Activated T-cell treated with anti-CD3 and anti-CD28 coated beads, Interleukin-2, amount 50 U/mL, for 4 hours (primary cell): ENCODE results near the gene MISP3. TPM values are rescaled to one million over a fixed set of nuclear protein-coding genes. Genes with fewer than 3 reads are reported as not detected.
A peak's percentile ranks its signal among the peaks of the same experiment; 100 is the strongest.

Experiments used
- ATAC-seq, 2 donors: fragments of 200-7000 bp; cut with Tn5 transposase; one replicate each; pipeline ENCODE4 v1.10.0; 2021
- DNase-seq: peaks from one replicate; pipeline ENCODE4 v3.0.0-alpha.2; 2020
- H3K27me3 Mint-ChIP-seq: one replicate; pipeline ENCODE4 v1.8.0; 2021; ENCODE audit warnings: low read depth, mixed read lengths
- H3K36me3 Mint-ChIP-seq: one replicate; pipeline ENCODE4 v1.8.0; 2022; ENCODE audit warnings: mixed read lengths; ENCODE audit not compliant: insufficient read depth
- H3K4me1 Mint-ChIP-seq: one replicate; pipeline ENCODE4 v1.8.0; 2021; ENCODE audit warnings: low read depth, mixed read lengths
- H3K4me3 Mint-ChIP-seq: one replicate; pipeline ENCODE4 v1.8.0; 2021; ENCODE audit warnings: mild to moderate bottlenecking, moderate library complexity, mixed read lengths
- H3K9me3 Mint-ChIP-seq: one replicate; pipeline ENCODE4 v1.8.0; 2021; ENCODE audit warnings: mixed read lengths
- total RNA-seq, 3 donors: library from RNA; stranded (reverse); gene quantifications; one replicate each; pipeline ENCODE4 v1.2.1, GENCODE V29; 2021

The MISP3 gene
- total RNA-seq, 3 donors from 2014 or later = 0.24 to 0.48 (median 0.43) TPM

- H3K4me1 Mint-ChIP-seq = peaks cover 40% of the 10 kb centered on the region
Observed at GRCh38 chr19:14113762-14114414, 41.3 kb downstream of the MISP3 start.

GRCh38 chr19:14114439-14114838, 41.9 kb downstream of the MISP3 start:
- ATAC-seq = no peak
- H3K4me1 Mint-ChIP-seq = peaks cover 44% of the 10 kb centered on the region
- no peaks in the 10 kb centered on the region for H3K36me3 Mint-ChIP-seq
- no peak overlapping the region for H3K4me3 Mint-ChIP-seq
- H3K27me3 Mint-ChIP-seq = no peaks in the 10 kb centered on the region
- H3K9me3 Mint-ChIP-seq = no peaks in the 10 kb centered on the region
- no peak for DNase-seq

More at GRCh38 chr19:14113762-14114414, 41.3 kb downstream of the MISP3 start:
- no peaks in the 10 kb centered on the region for H3K27me3 Mint-ChIP-seq
- no peaks in the 10 kb centered on the region for H3K9me3 Mint-ChIP-seq
- DNase-seq (peak; percentile 32), ATAC-seq (no peak)
- H3K36me3 Mint-ChIP-seq = no peaks in the 10 kb centered on the region
- no peak overlapping the region for H3K4me3 Mint-ChIP-seq

- DNase-seq = peak; percentile 48
- Mint-ChIP-seq H3K9me3 (no peaks in the 10 kb centered on the region), H3K4me3 (peak overlapping the region; percentile 37), H3K36me3 (no peaks in the 10 kb centered on the region), H3K4me1 (peaks cover 44% of the 10 kb centered on the region), H3K27me3 (no peaks in the 10 kb centered on the region)
- no peak for ATAC-seq
Observed at GRCh38 chr19:14114854-14115253, 42.3 kb downstream of the MISP3 start.

- no peaks in the 10 kb centered on the region for H3K27me3 Mint-ChIP-seq
- no peaks in the 10 kb centered on the region for H3K36me3 Mint-ChIP-seq
- H3K4me3 Mint-ChIP-seq = peak overlapping the region; percentile 90
- ATAC-seq (no peak), DNase-seq (no peak)
- H3K4me1 Mint-ChIP-seq = peaks cover 44% of the 10 kb centered on the region
- H3K9me3 Mint-ChIP-seq = no peaks in the 10 kb centered on the region
Observed at GRCh38 chr19:14115756-14116155, 43.2 kb downstream of the MISP3 start.

- peak overlapping the region; percentile 90 for H3K4me3 Mint-ChIP-seq
- ATAC-seq (no peak), DNase-seq (no peak)
- no peaks in the 10 kb centered on the region for H3K36me3 Mint-ChIP-seq
- H3K9me3 Mint-ChIP-seq = no peaks in the 10 kb centered on the region
- peaks cover 44% of the 10 kb centered on the region for H3K4me1 Mint-ChIP-seq
- H3K27me3 Mint-ChIP-seq = no peaks in the 10 kb centered on the region
Observed at GRCh38 chr19:14116525-14116917, 43.9 kb downstream of the MISP3 start.

- no peak for DNase-seq
- H3K9me3 Mint-ChIP-seq = no peaks in the 10 kb centered on the region
- peak overlapping the region; percentile 90 for H3K4me3 Mint-ChIP-seq
- peaks cover 39% of the 10 kb centered on the region for H3K4me1 Mint-ChIP-seq
- no peaks in the 10 kb centered on the region for H3K36me3 Mint-ChIP-seq
- no peaks in the 10 kb centered on the region for H3K27me3 Mint-ChIP-seq
- ATAC-seq = peak; percentile 3
Observed at GRCh38 chr19:14116918-14117578, 44.5 kb downstream of the MISP3 start.

GRCh38 chr19:14117668-14118164, 45.1 kb downstream of the MISP3 start, which contains the start of gene PRKACA:
Gene PRKACA (minus strand): TSS chr19:14117762. CDS start chr19:14117547, 215 bp downstream.
- Mint-ChIP-seq H3K9me3 (no peaks in the 10 kb centered on the region), H3K4me1 (peaks cover 39% of the 10 kb centered on the region), H3K36me3 (no peaks in the 10 kb centered on the region), H3K27me3 (no peaks in the 10 kb centered on the region), H3K4me3 (peak within 1 kb of the TSS; percentile 92)
- peak; percentile 95 for ATAC-seq
- peak; percentile 97 for DNase-seq

- H3K4me1 Mint-ChIP-seq = peaks cover 35% of the 10 kb centered on the region
- DNase-seq (no peak), ATAC-seq (no peak)
- no peaks in the 10 kb centered on the region for H3K9me3 Mint-ChIP-seq
- H3K4me3 Mint-ChIP-seq = peak overlapping the region; percentile 92
- H3K36me3 Mint-ChIP-seq = no peaks in the 10 kb centered on the region
- no peaks in the 10 kb centered on the region for H3K27me3 Mint-ChIP-seq
Observed at GRCh38 chr19:14118165-14119051, 45.8 kb downstream of the MISP3 start.

GRCh38 chr19:14119146-14119545, 46.6 kb downstream of the MISP3 start:
- ATAC-seq (no peak), DNase-seq (no peak)
- H3K36me3 Mint-ChIP-seq = no peaks in the 10 kb centered on the region
- H3K4me3 Mint-ChIP-seq = peak overlapping the region; percentile 92
- no peaks in the 10 kb centered on the region for H3K9me3 Mint-ChIP-seq
- H3K4me1 Mint-ChIP-seq = peaks cover 31% of the 10 kb centered on the region
- H3K27me3 Mint-ChIP-seq = no peaks in the 10 kb centered on the region

GRCh38 chr19:14119644-14120496, 47.3 kb downstream of the MISP3 start:
- no peaks in the 10 kb centered on the region for H3K9me3 Mint-ChIP-seq
- H3K27me3 Mint-ChIP-seq = no peaks in the 10 kb centered on the region
- H3K36me3 Mint-ChIP-seq = no peaks in the 10 kb centered on the region
- DNase-seq = no peak
- H3K4me3 Mint-ChIP-seq = no peak overlapping the region
- peaks cover 27% of the 10 kb centered on the region for H3K4me1 Mint-ChIP-seq
- no peak for ATAC-seq

GRCh38 chr19:14120497-14120780, 47.9 kb downstream of the MISP3 start:
- H3K27me3 Mint-ChIP-seq = no peaks in the 10 kb centered on the region
- no peaks in the 10 kb centered on the region for H3K36me3 Mint-ChIP-seq
- no peak for DNase-seq
- ATAC-seq = no peak
- no peaks in the 10 kb centered on the region for H3K9me3 Mint-ChIP-seq
- no peak overlapping the region for H3K4me3 Mint-ChIP-seq
- peaks cover 23% of the 10 kb centered on the region for H3K4me1 Mint-ChIP-seq

- H3K4me3 Mint-ChIP-seq = no peak overlapping the region
- DNase-seq (no peak), ATAC-seq (no peak)
- H3K27me3 Mint-ChIP-seq = no peaks in the 10 kb centered on the region
- H3K4me1 Mint-ChIP-seq = peaks cover 9% of the 10 kb centered on the region
- no peaks in the 10 kb centered on the region for H3K9me3 Mint-ChIP-seq
- H3K36me3 Mint-ChIP-seq = no peaks in the 10 kb centered on the region
Observed at GRCh38 chr19:14122924-14123323, 50.3 kb downstream of the MISP3 start.
